Activated CD8-positive, alpha-beta memory T cell treated with anti-CD3 and anti-CD28 coated beads, Interleukin-2, amount 50 U/mL, for 24 hours (primary cell): Measurements from ENCODE around the gene STX7.

Source experiments
- DNase-seq: peaks from one replicate; pipeline ENCODE4 v3.0.0-alpha.2; 2020; ENCODE audit errors: extremely low read depth

The STX7 gene

DNA sequence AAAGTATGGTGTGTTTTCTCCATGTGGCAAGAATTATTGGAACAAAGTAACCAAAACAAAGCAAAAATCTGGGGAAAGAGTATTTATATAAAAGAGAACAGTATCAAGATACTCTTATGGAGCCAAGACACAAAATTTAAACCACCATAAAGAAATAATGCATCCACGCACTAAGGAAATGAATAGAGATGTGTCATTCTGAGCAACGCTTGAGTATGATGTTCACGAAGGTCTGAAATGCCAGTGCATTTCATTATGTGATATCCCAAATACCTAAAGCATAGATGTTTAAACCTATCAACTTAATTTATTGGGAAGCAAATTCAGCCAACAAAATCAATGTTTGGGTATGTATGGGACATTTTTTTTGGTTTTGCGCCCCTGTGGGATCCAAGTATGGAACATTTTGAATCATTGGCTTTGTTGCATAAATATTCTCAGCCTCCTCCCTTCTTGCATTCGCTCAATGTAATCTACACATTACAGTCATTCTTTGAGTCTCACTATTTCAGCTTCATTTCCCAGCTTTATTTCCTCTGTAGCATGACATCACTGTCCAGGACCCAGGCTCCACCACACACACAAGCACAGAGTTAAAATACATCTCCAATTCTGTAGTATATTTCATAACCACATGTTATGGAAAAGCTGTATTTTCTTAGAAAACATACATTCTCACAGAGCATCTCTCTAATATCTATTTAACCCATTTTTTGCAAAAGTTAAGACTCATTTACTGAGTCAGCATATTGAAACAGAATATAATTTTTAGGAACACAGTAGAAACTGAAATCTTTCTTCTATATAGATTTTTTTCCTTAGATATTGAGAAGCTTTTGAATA, 100.0 kb downstream of the STX7 start:
- no peak for DNase-seq

GRCh38 chr6:132411296-132411695, 101.6 kb downstream of the STX7 start:
- no peak for DNase-seq

DNA sequence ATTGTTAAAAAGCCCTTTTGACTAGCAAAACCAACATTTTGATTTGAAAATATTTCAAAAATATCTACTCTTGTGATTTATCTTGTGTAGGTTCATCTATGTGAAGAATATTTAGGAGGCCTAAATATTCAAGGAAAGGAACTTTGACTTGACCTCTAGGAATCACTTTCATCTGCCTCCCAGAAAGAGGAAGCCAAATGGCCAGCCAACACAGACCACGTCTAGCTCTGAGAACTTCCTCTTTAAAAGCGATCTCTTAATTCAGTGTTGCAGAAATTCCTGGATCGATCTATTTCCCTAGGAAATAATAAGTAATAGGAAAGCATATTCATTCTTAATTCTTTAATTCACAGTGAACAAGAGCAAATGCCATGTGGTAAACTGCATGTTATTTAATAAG, 102.1 kb downstream of the STX7 start:
- DNase-seq = no peak

- DNase-seq = no peak
Measured at GRCh38 chr6:132405143-132405915, 107.6 kb downstream of the STX7 start.

DNA sequence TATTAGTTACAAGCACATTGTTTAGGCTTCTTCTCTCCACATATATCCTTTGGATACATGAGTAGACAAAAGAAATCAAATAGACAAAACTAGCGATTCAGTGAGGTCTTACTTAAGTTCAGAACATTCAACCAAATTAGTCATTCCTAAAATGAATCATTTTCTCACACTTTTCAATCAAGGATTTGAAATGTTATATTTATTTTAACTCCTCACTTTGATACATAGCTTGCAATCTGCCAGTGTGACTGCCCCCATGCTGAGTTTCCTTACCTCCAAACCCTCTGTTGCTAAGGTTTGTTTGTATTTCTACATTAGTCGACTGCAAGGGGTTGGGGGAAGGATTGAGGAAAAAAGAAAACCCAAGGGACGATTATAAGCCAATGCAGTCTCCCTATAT, 108.2 kb downstream of the STX7 start:
- DNase-seq = no peak

GRCh38 chr6:132404330-132404729, 108.6 kb downstream of the STX7 start:
- no peak for DNase-seq

DNA sequence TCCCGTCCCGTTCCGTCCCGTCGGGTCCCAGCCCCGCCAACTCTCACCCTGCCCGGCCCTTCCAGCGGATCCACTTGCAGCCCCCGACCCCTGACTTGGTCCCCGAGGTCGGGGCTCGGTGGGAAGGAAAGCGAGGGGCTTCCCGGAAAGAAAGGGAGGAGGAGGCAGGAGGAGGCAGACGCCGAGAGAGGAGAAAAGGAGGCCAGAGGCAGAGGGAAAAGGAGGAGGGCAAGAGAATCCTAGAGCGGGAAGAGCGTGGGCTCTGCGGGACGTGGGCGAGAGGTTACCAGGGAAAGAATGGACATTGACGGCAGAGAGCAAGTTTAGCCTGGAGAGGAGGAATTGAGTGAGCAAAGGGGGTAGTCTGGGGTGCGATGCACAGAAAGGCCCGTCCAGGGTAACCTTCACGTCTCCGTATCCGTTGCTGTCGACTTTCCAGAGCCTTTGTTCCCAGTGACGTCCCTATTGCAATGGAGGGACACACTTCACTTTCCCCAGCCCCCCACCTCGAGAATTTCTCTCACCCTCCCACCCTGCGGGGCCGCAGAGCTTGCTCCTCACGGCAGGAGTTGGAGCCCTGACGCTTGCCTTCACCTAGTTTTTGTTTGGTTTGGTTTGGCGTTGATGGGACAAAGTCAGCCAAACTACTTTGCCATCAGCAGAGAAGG, 111.2 kb downstream of the STX7 start:
- no peak for DNase-seq

- DNase-seq = no peak
Measured at GRCh38 chr6:132400883-132401617, 111.9 kb downstream of the STX7 start, which contains the start of gene MOXD1. MOXD1 (minus strand) TSS chr6:132401475; CDS start chr6:132401426, 49 bp downstream.

DNA sequence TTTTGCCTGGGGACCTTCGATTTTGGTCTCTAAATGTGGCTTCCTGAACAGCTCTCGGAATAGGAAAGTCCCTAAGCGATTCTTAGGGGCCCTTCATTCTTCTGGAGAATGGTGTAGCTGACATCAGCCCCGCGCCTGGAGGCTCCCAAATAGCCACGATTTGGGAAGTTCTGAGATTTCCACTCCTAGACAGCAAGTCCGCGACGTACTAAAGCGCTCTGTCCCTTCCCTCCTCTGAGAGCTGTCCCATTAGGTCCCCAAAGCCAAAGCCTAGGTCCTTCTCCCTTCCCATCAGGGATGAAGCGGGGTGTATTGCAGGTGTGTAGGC, 112.4 kb downstream of the STX7 start:
- DNase-seq = no peak

GRCh38 chr6:132399376-132400074, 113.4 kb downstream of the STX7 start:
- no peak for DNase-seq
